CD8-positive, alpha-beta memory T cell (primary cell): ENCODE results near the gene TMEM150C. TPM values are rescaled to one million over a fixed set of nuclear protein-coding genes. Genes with fewer than 3 reads are reported as not detected.
A peak's percentile ranks its signal among the peaks of the same experiment; 100 is the strongest.
"Not testable (repeated sequence)": the region's sequence is repeated elsewhere in the genome, so short reads cannot be mapped to it uniquely, and the experiment has no call there.

ENCODE experiments used
- CTCF ChIA-PET: fragments of 350-600 bp; sonication (Branson Sonifier 250); formaldehyde crosslinking; loops from one replicate; lab custom pipeline; 2021; ENCODE audit warnings: antibody characterized with exemption; lab: Charles Lee
- POLR2A ChIA-PET: fragments of 350-600 bp; sonication (Branson Sonifier 250); formaldehyde crosslinking; loops from one replicate; lab custom pipeline; 2021; ENCODE audit warnings: antibody characterized with exemption; lab: Charles Lee
- DNase-seq, 5 donors: peaks; one replicate each; pipeline versions ENCODE4 v3.0.0 to v3.0.0-alpha.2; 2020 to 2022; ENCODE audit warnings: mixed read lengths in 1 of 5
- H3K27ac ChIP-seq: one replicate; pipeline ENCODE4 v1.7.0; 2013; ENCODE audit warnings: low read depth, mild to moderate bottlenecking, low read length, moderate library complexity
- H3K27me3 ChIP-seq: 2 replicates; pipeline ENCODE4 v1.7.0; 2013; ENCODE audit warnings: low read length, mild to moderate bottlenecking; ENCODE audit not compliant: insufficient read depth, poor library complexity, severe bottlenecking
- H3K36me3 ChIP-seq: 2 replicates; pipeline ENCODE4 v1.7.0; 2013; ENCODE audit warnings: mild to moderate bottlenecking, low read length, moderate library complexity; ENCODE audit not compliant: insufficient read depth
- H3K4me1 ChIP-seq: 2 replicates; pipeline ENCODE4 v1.7.0; 2013; ENCODE audit warnings: mild to moderate bottlenecking, low read length, moderate library complexity; ENCODE audit not compliant: insufficient read depth
- H3K4me3 ChIP-seq: 2 replicates; pipeline ENCODE4 v1.7.0; 2013; ENCODE audit warnings: mild to moderate bottlenecking, low read length
- H3K9me3 ChIP-seq: 2 replicates; pipeline ENCODE4 v1.7.0; 2013; ENCODE audit warnings: mild to moderate bottlenecking, low read length
- H3K27ac Mint-ChIP-seq, 8 donors: one replicate each; pipeline ENCODE4 v1.8.0; 2020 to 2021; ENCODE audit warnings: mixed read lengths in 8 of 8, mild to moderate bottlenecking in 6 of 8, inconsistent platforms in 3 of 8, moderate library complexity in 3 of 8
- H3K27me3 Mint-ChIP-seq, 2 donors: one replicate each; pipeline ENCODE4 v1.8.0; 2020 to 2021; ENCODE audit warnings: mixed read lengths in 2 of 2, mild to moderate bottlenecking in 1 of 2, moderate library complexity in 1 of 2
- H3K36me3 Mint-ChIP-seq, 3 donors: one replicate each; pipeline ENCODE4 v1.8.0; 2020 to 2021; ENCODE audit warnings: mixed read lengths in 3 of 3, inconsistent platforms in 1 of 3, mild to moderate bottlenecking in 1 of 3
- H3K4me1 Mint-ChIP-seq, 3 donors: one replicate each; pipeline ENCODE4 v1.8.0; 2020 to 2021; ENCODE audit warnings: mixed read lengths in 3 of 3, inconsistent platforms in 1 of 3, mild to moderate bottlenecking in 1 of 3
- H3K4me3 Mint-ChIP-seq, 7 donors: one replicate each; pipeline ENCODE4 v1.8.0; 2020 to 2021; ENCODE audit warnings: mixed read lengths in 7 of 7, mild to moderate bottlenecking in 6 of 7, moderate library complexity in 4 of 7, inconsistent platforms in 2 of 7
- H3K9me3 Mint-ChIP-seq, 5 donors: one replicate each; pipeline ENCODE4 v1.8.0; 2020 to 2022; ENCODE audit warnings: mixed read lengths in 5 of 5, mild to moderate bottlenecking in 3 of 5, moderate library complexity in 2 of 5, inconsistent platforms in 1 of 5
- polyA plus RNA-seq: library from polyadenylated mRNA; unstranded; fragments of 300-500 nt; fragmentation: Illumina TruSeq; gene quantifications from one replicate; pipeline ENCODE4 v1.2.3, GENCODE V29; 2021
- total RNA-seq, 2 experiments: library from RNA; stranded (reverse); gene quantifications; one replicate each; pipeline ENCODE4 v1.2.3, GENCODE V29; 2021

The TMEM150C gene
- total and polyA plus RNA-seq, 3 experiments from 2014 or later, result 0.17 TPM; not detected in 2

- DNase-seq, H3K27ac Mint-ChIP-seq, H3K27me3 ChIP-seq, H3K27me3 Mint-ChIP-seq, H3K9me3 Mint-ChIP-seq, H3K27ac ChIP-seq, H3K4me3 Mint-ChIP-seq, H3K9me3 ChIP-seq, H3K4me1 ChIP-seq, CTCF ChIA-PET, H3K4me3 ChIP-seq, H3K36me3 ChIP-seq, POLR2A ChIA-PET, H3K4me1 Mint-ChIP-seq: not testable (repeated sequence)
- peaks cover 3 to 10% (median 7%) of the 10 kb centered on the region in 3 donors for H3K36me3 Mint-ChIP-seq
Observed at GRCh38 chr4:82475931-82476330, 85.9 kb downstream of the TMEM150C start.

GRCh38 chr4:82473621-82474164 lies 88.1 kb downstream of the TMEM150C start:
- Mint-ChIP-seq H3K36me3 (peaks cover 0 to 2% (median 0%) of the 10 kb centered on the region in 3 donors), H3K9me3 (no peaks in the 10 kb centered on the region), H3K27ac (peak overlapping the region in 1 of 8 donors; percentile 25), H3K4me1 (no peaks in the 10 kb centered on the region), H3K27me3 (no peaks in the 10 kb centered on the region), H3K4me3 (no peak overlapping the region)
- ChIA-PET CTCF (interaction anchor here (0.9 kb wide), 1 partner anchor 10 kb away, joined by 3 read pairs; no protein-coding TSS in a partner anchor), POLR2A (no interaction called here)
- Histone ChIP-seq H3K4me1 (no peaks in the 10 kb centered on the region), H3K9me3 (no peaks in the 10 kb centered on the region), H3K27ac (no peak overlapping the region), H3K27me3 (no peaks in the 10 kb centered on the region), H3K36me3 (no peaks in the 10 kb centered on the region), H3K4me3 (no peak overlapping the region)
- DNase-seq, result no peak

GRCh38 chr4:82473080-82473479 lies 88.7 kb downstream of the TMEM150C start:
- not testable (repeated sequence) for H3K4me3 ChIP-seq
- CTCF ChIA-PET, result interaction anchor here (0.9 kb wide), 1 partner anchor 11 kb away, joined by 3 read pairs; no protein-coding TSS in a partner anchor

GRCh38 chr4:82469791-82470345 lies 91.9 kb downstream of the TMEM150C start:
- H3K36me3 Mint-ChIP-seq, result peaks cover 0 to 6% (median 4%) of the 10 kb centered on the region in 3 donors
- no peaks in the 10 kb centered on the region for H3K9me3 ChIP-seq
- H3K4me1 ChIP-seq, result no peaks in the 10 kb centered on the region
- no peaks in the 10 kb centered on the region for H3K9me3 Mint-ChIP-seq
- no peak overlapping the region for H3K4me3 ChIP-seq
- no peaks in the 10 kb centered on the region for H3K4me1 Mint-ChIP-seq
- no peak overlapping the region for H3K4me3 Mint-ChIP-seq
- H3K27ac ChIP-seq, result no peak overlapping the region
- no peaks in the 10 kb centered on the region for H3K27me3 ChIP-seq
- no peak for DNase-seq
- H3K36me3 ChIP-seq, result no peaks in the 10 kb centered on the region
- POLR2A ChIA-PET, result no interaction called here
- CTCF ChIA-PET, result interaction anchor here (2.3 kb wide), 1 partner anchor 9 kb away, joined by 8 read pairs; no protein-coding TSS in a partner anchor
- H3K27ac Mint-ChIP-seq, result no peak overlapping the region
- H3K27me3 Mint-ChIP-seq, result peaks cover 0 to 1% of the 10 kb centered on the region in 2 donors

More at GRCh38 chr4:82473080-82473479, 88.7 kb downstream of the TMEM150C start:
- H3K27ac ChIP-seq, POLR2A ChIA-PET, H3K9me3 Mint-ChIP-seq, H3K4me1 Mint-ChIP-seq, H3K4me3 Mint-ChIP-seq, H3K9me3 ChIP-seq, H3K27me3 ChIP-seq, H3K27me3 Mint-ChIP-seq, H3K4me1 ChIP-seq, H3K27ac Mint-ChIP-seq, DNase-seq, H3K36me3 ChIP-seq, H3K36me3 Mint-ChIP-seq: not testable (repeated sequence)

GRCh38 chr4:82467471-82467870 lies 94.3 kb downstream of the TMEM150C start:
- H3K27me3 Mint-ChIP-seq, result peaks cover 0 to 1% of the 10 kb centered on the region in 2 donors
- no peaks in the 10 kb centered on the region for H3K27me3 ChIP-seq
- no peaks in the 10 kb centered on the region for H3K9me3 Mint-ChIP-seq
- H3K4me1 Mint-ChIP-seq, result no peaks in the 10 kb centered on the region
- DNase-seq, result no peak
- no peak overlapping the region for H3K4me3 ChIP-seq
- POLR2A ChIA-PET, result no interaction called here
- peak overlapping the region in 1 of 8 donors; percentile 84 for H3K27ac Mint-ChIP-seq
- no peaks in the 10 kb centered on the region for H3K36me3 ChIP-seq
- H3K9me3 ChIP-seq, result no peaks in the 10 kb centered on the region
- H3K4me1 ChIP-seq, result no peaks in the 10 kb centered on the region
- H3K36me3 Mint-ChIP-seq, result peaks cover 0 to 12% (median 11%) of the 10 kb centered on the region in 3 donors
- CTCF ChIA-PET, result no interaction called here
- no peak overlapping the region for H3K4me3 Mint-ChIP-seq
- no peak overlapping the region for H3K27ac ChIP-seq

GRCh38 chr4:82463221-82463620 lies 98.6 kb downstream of the TMEM150C start:
- POLR2A ChIA-PET, result no interaction called here
- H3K27ac Mint-ChIP-seq, result peak overlapping the region in 4 of 8 donors; percentile 4 to 29 (median 16)
- peaks cover 0 to 1% of the 10 kb centered on the region in 2 donors for H3K27me3 Mint-ChIP-seq

GRCh38 chr4:82462415-82462831 lies 99.4 kb downstream of the TMEM150C start:
- Histone ChIP-seq H3K27me3 (no peaks in the 10 kb centered on the region), H3K4me1 (no peaks in the 10 kb centered on the region), H3K4me3 (no peak overlapping the region), H3K36me3 (peaks cover 16% of the 10 kb centered on the region), H3K27ac (no peak overlapping the region), H3K9me3 (no peaks in the 10 kb centered on the region)
- no peaks in the 10 kb centered on the region for H3K9me3 Mint-ChIP-seq
- H3K27me3 Mint-ChIP-seq, result no peaks in the 10 kb centered on the region
- H3K4me3 Mint-ChIP-seq, result no peak overlapping the region
- peaks cover 0 to 50% (median 8%) of the 10 kb centered on the region in 3 donors for H3K36me3 Mint-ChIP-seq
- no peaks in the 10 kb centered on the region for H3K4me1 Mint-ChIP-seq
- peak overlapping the region in 1 of 8 donors; percentile 11 for H3K27ac Mint-ChIP-seq
- POLR2A ChIA-PET, result no interaction called here
- DNase-seq, result peak; percentile 67 to 87 (median 76)
- CTCF ChIA-PET, result interaction anchor here (1.1 to 2.9 kb wide), 3 partner anchors 7 to 798 kb away, joined by 3 to 8 read pairs (median 3); no protein-coding TSS in a partner anchor

More at GRCh38 chr4:82463221-82463620, 98.6 kb downstream of the TMEM150C start:
- no peaks in the 10 kb centered on the region for H3K4me1 ChIP-seq
- H3K27me3 ChIP-seq, result no peaks in the 10 kb centered on the region
- H3K4me3 ChIP-seq, result no peak overlapping the region
- CTCF ChIA-PET, result interaction anchor here (0.6 to 1.3 kb wide), 2 partner anchors 54 to 275 kb away, joined by 4 to 5 read pairs; no protein-coding TSS in a partner anchor
- no peaks in the 10 kb centered on the region for H3K4me1 Mint-ChIP-seq
- no peak overlapping the region for H3K4me3 Mint-ChIP-seq
- no peak overlapping the region for H3K27ac ChIP-seq
- H3K36me3 Mint-ChIP-seq, result peaks cover 0 to 44% (median 10%) of the 10 kb centered on the region in 3 donors
- peaks cover 10% of the 10 kb centered on the region for H3K36me3 ChIP-seq
- no peaks in the 10 kb centered on the region for H3K9me3 ChIP-seq
- H3K9me3 Mint-ChIP-seq, result no peaks in the 10 kb centered on the region
- no peak for DNase-seq

GRCh38 chr4:82461710-82462109 lies 100.1 kb downstream of the TMEM150C start:
- H3K27ac ChIP-seq, result no peak overlapping the region
- no peaks in the 10 kb centered on the region for H3K27me3 ChIP-seq
- H3K36me3 ChIP-seq, result peaks cover 23% of the 10 kb centered on the region
- peaks cover 0 to 57% (median 10%) of the 10 kb centered on the region in 3 donors for H3K36me3 Mint-ChIP-seq
- no peaks in the 10 kb centered on the region for H3K9me3 ChIP-seq
- CTCF ChIA-PET, result interaction anchor here (1.0 to 2.9 kb wide), 4 partner anchors 8 to 799 kb away, joined by 3 to 8 read pairs (median 3); no protein-coding TSS in a partner anchor
- H3K27me3 Mint-ChIP-seq, result no peaks in the 10 kb centered on the region
- DNase-seq, result no peak
- peak overlapping the region in 4 of 8 donors; percentile 35 to 72 (median 56) for H3K27ac Mint-ChIP-seq
- H3K4me1 Mint-ChIP-seq, result no peaks in the 10 kb centered on the region
- no peaks in the 10 kb centered on the region for H3K4me1 ChIP-seq
- POLR2A ChIA-PET, result no interaction called here
- no peak overlapping the region for H3K4me3 Mint-ChIP-seq
- no peak overlapping the region for H3K4me3 ChIP-seq
- no peaks in the 10 kb centered on the region for H3K9me3 Mint-ChIP-seq
